ENCODE measurements around the gene HOXD4. TPM values are rescaled to one million over a fixed set of nuclear protein-coding genes. Genes with fewer than 3 reads are reported as not detected.
A peak's percentile ranks its signal among the peaks of the same experiment; 100 is the strongest.

The HOXD4 gene
- total and polyA plus RNA-seq, 2 of the 4 experiments (the other 2 are of a cell fraction): not detected

- intact Hi-C loops (cut with micrococcal nuclease): no loop called here
- Histone ChIP-seq H3K4me2 (ENCODE audit: low read depth, low read length) (no peak overlapping the region), H3K9ac (ENCODE audit: low read depth, low read length) (no peak overlapping the region)
These were observed 20.1 kb downstream of the HOXD4 start for GRCh38 chr2:176171351-176172006.

More at GRCh38 chr2:176171351-176172006, 20.1 kb downstream of the HOXD4 start:
- no peak overlapping the region for H3K18ac ChIP-seq (ENCODE audit: low read depth, low read length)
- H4K8ac ChIP-seq (ENCODE audit: low read depth in 2 of 2, low read length in 2 of 2): no peak overlapping the region
- H3K14ac ChIP-seq (replicated peaks; ENCODE audit: low read depth, low read length): no peak overlapping the region
- ChIA-PET POLR2A (ENCODE audit: unreplicated experiment) (no interaction called here), CTCF (interaction anchor here (0.7 kb wide), 1 partner anchor 181 kb away, joined by 3 read pairs; no protein-coding TSS in a partner anchor)
- no peak for TF ChIP-seq RAD21 (IDR thresholded peaks at IDR 0.05; ENCODE audit: low read length)
- TF ChIP-seq NFE2L2 (IDR thresholded peaks at IDR 0.05; ENCODE audit: low read depth, low read length): no peak
- TF ChIP-seq CTCF (conservative IDR thresholded peaks at IDR 0.05; ENCODE audit: low read depth, low read length): no peak
- no peak for TF ChIP-seq POLR2A (IDR thresholded peaks at IDR 0.05; ENCODE audit: low read depth, low read length)
- no peak for TF ChIP-seq CEBPB (IDR thresholded peaks at IDR 0.05; ENCODE audit: low read depth, low read length)
- no peak for TF ChIP-seq MAFK (IDR thresholded peaks at IDR 0.05; ENCODE audit: low read depth, low read length)
- TF ChIP-seq RCOR1 (IDR thresholded peaks at IDR 0.05; ENCODE audit: insufficient replicate concordance, low read length): no peak
- TF ChIP-seq USF2 (IDR thresholded peaks at IDR 0.05; ENCODE audit: low read depth, low read length): no peak
- H3K79me1 ChIP-seq (ENCODE audit: low read depth in 1 of 2, low read length in 2 of 2): no peaks in the 10 kb centered on the region
- H3K27me3 ChIP-seq (ENCODE audit: control insufficient read depth, insufficient read depth, low read length): peaks cover 64% of the 10 kb centered on the region
- no peak overlapping the region for H2AK9ac ChIP-seq (replicated peaks; ENCODE audit: low read depth, low read length, poor library complexity)
- H3K27ac ChIP-seq (ENCODE audit: insufficient read depth, low read length): no peak overlapping the region
- H2AFZ ChIP-seq (replicated peaks; ENCODE audit: low read length, poor library complexity): peak overlapping the region; percentile 23
- H3K9me3 ChIP-seq (ENCODE audit: control insufficient read depth, insufficient read depth, low read length): peaks cover 10% of the 10 kb centered on the region
- H3K4me3 ChIP-seq (ENCODE audit: insufficient read depth, low read depth, low read length): no peak overlapping the region
- H4K91ac ChIP-seq (ENCODE audit: insufficient read depth, low read depth, low read length): no peak overlapping the region
- in situ Hi-C loops (cut with MboI; ENCODE audit: low sequenced_read_pairs): no loop called here
- BruUV-seq (replicated peaks): no TSS peak
- H3K4me1 ChIP-seq (ENCODE audit: control insufficient read depth, insufficient read depth, low read length): no peaks in the 10 kb centered on the region
- H2AK5ac ChIP-seq (ENCODE audit: low read depth, low read length): no peak overlapping the region
- DNase-seq: no peak
- dilution Hi-C loops (cut with HindIII; ENCODE audit: low sequenced_read_pairs, unreplicated experiment): no loop called here
- no peak overlapping the region for H2BK15ac ChIP-seq (ENCODE audit: low read depth, low read length)
- 0 out of 2 replicates have a peak, but pooled peaks have one; percentile 14 for ATAC-seq (ENCODE audit: low read depth)
- 10% methylated on average over 22 of the region's 51 CpGs; no CpG with 5 or more reads in 1 of the 2 experiments for WGBS, 2 experiments (ENCODE audit: extremely low coverage in 2 of 2, insufficient read length in 1 of 2)
- H2BK20ac ChIP-seq (ENCODE audit: low read depth, low read length): no peak overlapping the region
- no peak overlapping the region for H2BK120ac ChIP-seq (ENCODE audit: low read depth, low read length)
- H4K20me1 ChIP-seq (ENCODE audit: insufficient read depth, low read length): no peaks in the 10 kb centered on the region
- no peak overlapping the region for H3K23ac ChIP-seq (ENCODE audit: low read depth, low read length)
- no peak overlapping the region for H3K4ac ChIP-seq (ENCODE audit: low read depth, low read length)
- no peak overlapping the region for H2BK5ac ChIP-seq (ENCODE audit: low read depth, low read length, poor library complexity, severe bottlenecking)
- no peak overlapping the region for H4K5ac ChIP-seq (ENCODE audit: low read depth, low read length)
- H3K9me1 ChIP-seq (ENCODE audit: insufficient read depth, low read length): no peaks in the 10 kb centered on the region
- H3K56ac ChIP-seq (ENCODE audit: extremely low read depth, insufficient read depth, low read length): no peak overlapping the region
- H3K36me3 ChIP-seq (ENCODE audit: control insufficient read depth, insufficient read depth, low read length): no peaks in the 10 kb centered on the region
